B cell (primary cell): Measurements from ENCODE around the gene PITX2. TPM values are rescaled to one million over a fixed set of nuclear protein-coding genes. Genes with fewer than 3 reads are reported as not detected.

Experiments used
- ATAC-seq: fragments of 200-7000 bp; cut with Tn5 transposase; one replicate; pipeline ENCODE4 v1.10.0; 2021; ENCODE audit warnings: low read depth, mild to moderate bottlenecking, moderate number of reproducible peaks, moderate library complexity
- CTCF ChIA-PET: fragments of 350-600 bp; sonication (Branson Sonifier 250); formaldehyde crosslinking; loops from one replicate; lab custom pipeline; 2021; ENCODE audit warnings: antibody characterized with exemption, inconsistent platforms; lab: Charles Lee
- POLR2A ChIA-PET: fragments of 350-600 bp; sonication (Branson Sonifier 250); formaldehyde crosslinking; loops from one replicate; lab custom pipeline; 2021; ENCODE audit warnings: antibody characterized with exemption; lab: Charles Lee
- DNase-seq: peaks from one replicate; pipeline ENCODE4 v3.0.0; 2013
- H2AFZ ChIP-seq: 2 replicates; pipeline ENCODE4 v1.6.1; 2012; ENCODE audit warnings: mild to moderate bottlenecking, low read depth, low read length; ENCODE audit not compliant: insufficient read depth, poor library complexity, severe bottlenecking
- H3K27ac ChIP-seq, 2 donors: 1 replicate in 1 of 2; 2 replicates in 1 of 2; pipeline ENCODE4 v1.5.1; 2012 to 2013; ENCODE audit warnings: low read length in 2 of 2, mild to moderate bottlenecking in 2 of 2, moderate library complexity in 1 of 2
- H3K27me3 ChIP-seq, 4 experiments: fragments of 200-600 bp in 1 of 4; sonication (generic) in 1 of 4; replicated peaks in 1 of 4; 1 replicate in 2 of 4; 2 replicates in 2 of 4; pipeline versions ENCODE4 v1.6.1 to v1.7.0; 2013 to 2016; ENCODE audit warnings: low read length in 3 of 4, mild to moderate bottlenecking in 2 of 4, mixed read lengths in 1 of 4, moderate library complexity in 1 of 4; ENCODE audit not compliant: insufficient read depth in 4 of 4, control insufficient read depth in 3 of 4; ENCODE audit errors: control extremely low read depth in 1 of 4
- H3K36me3 ChIP-seq, 2 experiments: replicated peaks in 1 of 2; 1 replicate in 1 of 2; 2 replicates in 1 of 2; pipeline versions ENCODE4 v1.6.1 to v1.7.1; 2013; ENCODE audit warnings: low read length in 1 of 2; ENCODE audit not compliant: insufficient read depth in 2 of 2, control insufficient read depth in 1 of 2; ENCODE audit errors: control extremely low read depth in 1 of 2, extremely low read depth in 1 of 2
- H3K4me1 ChIP-seq, 2 donors: fragments of 200-600 bp in 1 of 2; sonication (generic) in 1 of 2; 1 replicate in 1 of 2; 2 replicates in 1 of 2; pipeline versions ENCODE4 v1.5.1 to v1.6.1; 2013 to 2017; ENCODE audit warnings: low read length in 2 of 2; ENCODE audit not compliant: control insufficient read depth in 2 of 2, insufficient read depth in 2 of 2
- H3K4me2 ChIP-seq: replicated peaks from 2 replicates; pipeline ENCODE3; 2012; ENCODE audit warnings: mild to moderate bottlenecking, low read depth, low read length; ENCODE audit not compliant: poor library complexity, severe bottlenecking
- H3K4me3 ChIP-seq, 5 experiments: fragments of 200-600 bp in 1 of 5; sonication (generic) in 1 of 5; 1 replicate in 3 of 5; 2 replicates in 2 of 5; pipeline versions ENCODE4 v1.5.1 to v1.7.0; 2011 to 2016; ENCODE audit warnings: low read length in 4 of 5, mild to moderate bottlenecking in 4 of 5, low read depth in 2 of 5, control low read depth in 1 of 5, moderate library complexity in 1 of 5; ENCODE audit not compliant: insufficient read depth in 1 of 5; ENCODE audit errors: control extremely low read depth in 1 of 5, extremely low read depth in 1 of 5
- H3K79me2 ChIP-seq: fragments of 200-600 bp; sonication (generic); one replicate; pipeline ENCODE4 v1.6.0; 2016; ENCODE audit warnings: low read length; ENCODE audit not compliant: control insufficient read depth, insufficient read depth
- H3K9ac ChIP-seq: fragments of 200-600 bp; sonication (generic); 2 replicates; pipeline ENCODE4 v1.6.1; 2017; ENCODE audit warnings: mild to moderate bottlenecking, low read length, moderate library complexity
- H3K9me3 ChIP-seq, 3 donors: one replicate each; pipeline versions ENCODE4 v1.6.1 to v1.7.1; 2013; ENCODE audit warnings: low read length in 2 of 3; ENCODE audit not compliant: control insufficient read depth in 2 of 3, insufficient read depth in 1 of 3; ENCODE audit errors: control extremely low read depth in 1 of 3
- H4K20me1 ChIP-seq: 2 replicates; pipeline ENCODE4 v1.6.0; 2012; ENCODE audit warnings: mild to moderate bottlenecking, low read length; ENCODE audit not compliant: insufficient read depth, control insufficient read depth, poor library complexity, severe bottlenecking
- H3K27ac Mint-ChIP-seq: one replicate; pipeline ENCODE4 v1.8.0; 2021; ENCODE audit warnings: mixed read lengths
- H3K27me3 Mint-ChIP-seq: one replicate; pipeline ENCODE4 v1.8.0; 2021; ENCODE audit warnings: mixed read lengths
- H3K4me1 Mint-ChIP-seq: one replicate; pipeline ENCODE4 v1.8.0; 2021; ENCODE audit warnings: mixed read lengths
- H3K4me3 Mint-ChIP-seq: one replicate; pipeline ENCODE4 v1.8.0; 2021; ENCODE audit warnings: mixed read lengths
- H3K9me3 Mint-ChIP-seq: one replicate; pipeline ENCODE4 v1.8.0; 2022; ENCODE audit warnings: mixed read lengths; ENCODE audit not compliant: insufficient read depth
- EZH2 ChIP-seq: IDR thresholded peaks from 2 replicates; pipeline ENCODE4 v1.6.1; 2012; ENCODE audit warnings: borderline replicate concordance, low read depth, mild to moderate bottlenecking, moderate library complexity, low read length; ENCODE audit not compliant: insufficient read depth, poor library complexity, severe bottlenecking
- WGBS: methylation state at CpG from one replicate; pipeline ENCODE4 v1.1.5; 2013; ENCODE audit warnings: missing lambda C conversion rate; ENCODE audit not compliant: insufficient coverage; 5-methylcytosine and 5-hydroxymethylcytosine counted together
- intact Hi-C: fragments of 100-400 bp; cut with micrococcal nuclease; formaldehyde crosslinking; loops from one replicate; pipeline ENCODE4 v1.10.0; 2022
- polyA plus RNA-seq: library from polyadenylated mRNA; depleted of rRNA; stranded (reverse); fragments of >200 nt; gene quantifications from 2 replicates; pipeline ENCODE4 v1.2.3, GENCODE V29; 2012
- total RNA-seq, 2 donors: library from RNA; stranded (reverse); fragments of 120-200 nt in 1 of 2; gene quantifications; 1 replicate in 1 of 2; 2 replicates in 1 of 2; pipeline versions ENCODE4 v1.2.3 to v1.2.4, GENCODE V29; 2013 to 2022
- TF ChIP-seq, protein P1 (sequence below): fragments of 200-600 bp; IDR thresholded peaks from one replicate; pipeline ENCODE4 v1.8.0; 2022; ENCODE audit warnings: antibody characterized with exemption, mild to moderate bottlenecking

The PITX2 gene
- total and polyA plus RNA-seq, 2 donors (not counting 1 experiment from before 2014, with no cell fraction given), result not detected

DNA sequence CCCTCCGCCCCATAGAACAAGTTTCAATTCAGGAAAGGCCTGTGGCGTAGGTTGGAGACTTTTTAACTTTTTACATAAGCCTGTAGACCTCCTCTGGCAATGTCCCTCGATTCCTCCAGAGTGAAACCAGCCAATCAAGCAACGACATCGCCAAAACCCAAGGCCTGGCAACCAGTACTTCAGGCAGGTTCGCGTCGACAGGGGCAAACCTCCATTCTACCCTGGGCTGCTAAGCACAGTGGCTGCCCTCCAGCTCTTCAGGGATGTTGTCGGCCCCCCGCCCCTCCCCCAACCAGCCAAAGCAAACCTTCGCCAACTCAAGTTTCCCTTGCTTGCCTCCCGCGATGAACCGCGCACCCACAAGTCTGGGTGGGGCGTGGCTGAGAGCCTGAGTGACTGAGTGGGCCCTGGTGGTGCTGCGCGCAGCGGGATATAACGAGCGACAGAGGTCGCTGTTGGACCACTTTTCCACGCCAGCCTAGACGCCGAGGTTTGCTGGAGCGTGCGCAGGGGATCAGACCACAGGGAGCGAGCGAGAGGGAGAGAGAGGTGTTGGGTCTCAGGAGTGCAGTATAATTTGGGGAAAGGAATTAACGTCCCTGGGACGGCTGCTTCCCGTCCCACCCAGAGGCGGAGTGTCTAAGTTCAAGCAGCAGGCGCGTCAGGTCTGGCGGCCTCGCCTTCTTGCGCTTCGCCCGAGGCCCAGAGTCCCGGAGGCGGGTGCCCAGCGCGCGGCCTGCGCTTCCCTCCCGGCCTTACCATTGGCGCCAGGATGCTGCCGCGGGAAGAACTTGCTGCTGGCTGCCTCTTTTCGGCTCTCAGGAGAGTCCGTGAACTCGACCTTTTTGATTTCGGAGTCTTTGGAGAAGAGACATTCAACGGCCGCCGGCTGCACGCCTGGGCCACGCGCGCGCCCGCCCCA, 9.0 kb upstream of the PITX2 start:
- Histone ChIP-seq H3K79me2 (no peaks in the 10 kb centered on the region), H3K4me2 (peak overlapping the region; percentile 44), H3K4me1 (peaks cover 13 to 29% of the 10 kb centered on the region in 2 donors), H3K36me3 (no peaks in the 10 kb centered on the region), H2AFZ (peak overlapping the region; percentile 6), H3K4me3 (no peak overlapping the region), H3K27ac (no peak overlapping the region), H4K20me1 (no peaks in the 10 kb centered on the region), H3K9me3 (peaks cover 0 to 61% (median 2%) of the 10 kb centered on the region in 3 donors), H3K9ac (no peak overlapping the region), H3K27me3 (peaks cover 2 to 84% (median 68%) of the 10 kb centered on the region in 4 experiments)
- peaks cover 77% of the 10 kb centered on the region for H3K27me3 Mint-ChIP-seq
- no peaks in the 10 kb centered on the region for H3K9me3 Mint-ChIP-seq
- intact Hi-C loops, result no loop called here
- H3K4me3 Mint-ChIP-seq, result peak overlapping the region; percentile 59
- peak; percentile 45 for DNase-seq
- H3K4me1 Mint-ChIP-seq, result peaks cover 11% of the 10 kb centered on the region
- POLR2A ChIA-PET, result no interaction called here
- 6% methylated on average over 62 of the region's 63 CpGs for WGBS
- H3K27ac Mint-ChIP-seq, result no peak overlapping the region
- ATAC-seq, result no peak
- CTCF ChIA-PET, result no interaction called here
- TF ChIP-seq EZH2, result no peak
- TF ChIP-seq, protein P1, sequence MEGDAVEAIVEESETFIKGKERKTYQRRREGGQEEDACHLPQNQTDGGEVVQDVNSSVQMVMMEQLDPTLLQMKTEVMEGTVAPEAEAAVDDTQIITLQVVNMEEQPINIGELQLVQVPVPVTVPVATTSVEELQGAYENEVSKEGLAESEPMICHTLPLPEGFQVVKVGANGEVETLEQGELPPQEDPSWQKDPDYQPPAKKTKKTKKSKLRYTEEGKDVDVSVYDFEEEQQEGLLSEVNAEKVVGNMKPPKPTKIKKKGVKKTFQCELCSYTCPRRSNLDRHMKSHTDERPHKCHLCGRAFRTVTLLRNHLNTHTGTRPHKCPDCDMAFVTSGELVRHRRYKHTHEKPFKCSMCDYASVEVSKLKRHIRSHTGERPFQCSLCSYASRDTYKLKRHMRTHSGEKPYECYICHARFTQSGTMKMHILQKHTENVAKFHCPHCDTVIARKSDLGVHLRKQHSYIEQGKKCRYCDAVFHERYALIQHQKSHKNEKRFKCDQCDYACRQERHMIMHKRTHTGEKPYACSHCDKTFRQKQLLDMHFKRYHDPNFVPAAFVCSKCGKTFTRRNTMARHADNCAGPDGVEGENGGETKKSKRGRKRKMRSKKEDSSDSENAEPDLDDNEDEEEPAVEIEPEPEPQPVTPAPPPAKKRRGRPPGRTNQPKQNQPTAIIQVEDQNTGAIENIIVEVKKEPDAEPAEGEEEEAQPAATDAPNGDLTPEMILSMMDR, result no peak
